Activated T-helper 1 cell treated with anti-CD3 and anti-CD28 coated beads, Interleukin-12 subunit alpha, Interleukin-12 subunit beta, Interleukin-2, Interleukin-4 antibody, amounts not matched to agents 30 ng/mL and 10 ng/mL and 1 ng/mL, durations not matched to agents 14 hours and 24 hours and 36 hours (primary cell): ENCODE measurements around the gene CAMKMT. TPM values are rescaled to one million over a fixed set of nuclear protein-coding genes. Genes with fewer than 3 reads are reported as not detected.
A peak's percentile ranks its signal among the peaks of the same experiment; 100 is the strongest.

ENCODE experiments used
- DNase-seq: peaks from one replicate; pipeline ENCODE4 v3.0.0; 2021; ENCODE audit warnings: low spot score
- H3K27ac Mint-ChIP-seq: one replicate; pipeline ENCODE4 v1.8.0; 2021; ENCODE audit warnings: mild to moderate bottlenecking, mixed read lengths
- H3K27me3 Mint-ChIP-seq: one replicate; pipeline ENCODE4 v1.8.0; 2022; ENCODE audit warnings: mild to moderate bottlenecking, moderate library complexity, mixed read lengths; ENCODE audit not compliant: insufficient read depth
- H3K36me3 Mint-ChIP-seq: one replicate; pipeline ENCODE4 v1.8.0; 2021; ENCODE audit warnings: low read depth, mixed read lengths
- H3K4me1 Mint-ChIP-seq: one replicate; pipeline ENCODE4 v1.8.0; 2021; ENCODE audit warnings: low read depth, mixed read lengths
- H3K4me3 Mint-ChIP-seq: one replicate; pipeline ENCODE4 v1.8.0; 2021; ENCODE audit warnings: mild to moderate bottlenecking, moderate library complexity, mixed read lengths
- H3K9me3 Mint-ChIP-seq: one replicate; pipeline ENCODE4 v1.8.0; 2021; ENCODE audit warnings: mixed read lengths
- intact Hi-C: fragments of 100-400 bp; cut with micrococcal nuclease; formaldehyde crosslinking; loops from one replicate; pipeline ENCODE4 v1.15.1; 2024
- total RNA-seq: library from RNA; stranded (reverse); gene quantifications from 2 replicates; pipeline ENCODE4 v1.2.3, GENCODE V29; 2022

CAMKMT gene
- 13.4 and 14.2 TPM in 2 replicates for total RNA-seq

DNA sequence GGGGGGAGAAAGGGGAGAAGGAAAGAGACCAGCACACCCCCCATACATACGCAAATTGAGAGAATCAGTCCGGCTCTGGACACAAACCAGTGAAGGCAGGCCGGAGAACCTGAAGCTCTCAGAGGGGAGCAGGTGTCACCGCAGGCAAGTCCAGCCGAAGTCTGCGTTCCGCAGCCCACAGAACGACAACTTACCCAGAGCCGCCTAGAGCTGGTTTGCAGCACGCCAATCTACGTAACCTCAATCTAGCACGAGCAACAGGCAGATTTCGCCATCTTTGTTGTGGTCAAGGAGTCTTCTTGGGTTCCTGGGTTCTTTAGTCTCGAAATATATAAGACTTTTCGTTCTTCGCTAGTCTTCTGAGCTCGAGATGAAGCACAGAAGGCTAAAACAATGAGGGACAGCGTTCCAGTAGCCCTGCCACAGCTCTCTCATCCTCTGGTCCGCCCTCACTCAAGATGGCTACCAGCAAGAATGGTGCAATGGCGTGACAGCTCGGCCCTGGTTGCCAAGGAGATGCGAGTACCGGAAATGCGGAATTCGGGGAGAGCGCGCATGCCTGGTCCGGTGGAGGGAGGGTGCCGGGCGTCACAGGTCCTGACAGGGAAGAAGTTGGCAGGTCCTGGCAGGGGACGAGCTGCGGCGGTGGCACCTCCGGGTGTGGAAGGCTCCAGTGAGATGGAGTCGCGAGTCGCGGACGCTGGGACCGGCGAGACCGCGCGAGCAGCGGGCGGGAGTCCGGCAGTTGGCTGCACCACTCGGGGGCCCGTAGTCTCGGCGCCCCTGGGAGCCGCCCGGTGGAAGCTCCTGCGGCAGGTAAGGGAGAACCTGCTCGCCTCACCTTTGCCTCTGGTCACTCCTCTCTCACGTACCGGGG, at the start of gene CAMKMT, which contains the start of gene PREPL:
Gene CAMKMT (plus strand): TSS at position 618 of the 877 bp plus-strand sequence.
Gene PREPL (minus strand): TSS at position 165 of the 877 bp plus-strand sequence. CDS start 15,152 bp downstream, outside the sequence.
- Mint-ChIP-seq H3K36me3 (peaks cover 5% of the 10 kb centered on the region), H3K27me3 (no peaks in the 10 kb centered on the region), H3K4me1 (peaks cover 46% of the 10 kb centered on the region), H3K4me3 (peak within 1 kb of the TSS; percentile 99), H3K9me3 (no peaks in the 10 kb centered on the region), H3K27ac (peak within 1 kb of the TSS; percentile 100)
- intact Hi-C loops = loop anchor here (1.0 to 10.0 kb wide), 10 partner anchors 117 to 1999 kb away; partner anchors contain the start of genes COX7A2L, DYNC2LI1, LRPPRC and PPM1B
- peak; percentile 97 for DNase-seq

- no peak for DNase-seq
- H3K36me3 Mint-ChIP-seq = peaks cover 42% of the 10 kb centered on the region
- H3K4me1 Mint-ChIP-seq = no peaks in the 10 kb centered on the region
- no peak overlapping the region for H3K4me3 Mint-ChIP-seq
- no peak overlapping the region for H3K27ac Mint-ChIP-seq
- no peaks in the 10 kb centered on the region for H3K27me3 Mint-ChIP-seq
- H3K9me3 Mint-ChIP-seq = peaks cover 28% of the 10 kb centered on the region
- intact Hi-C loops = no loop called here
These were observed 47.4 kb upstream of the CAMKMT start for GRCh38 chr2:44314362-44314761.

DNA sequence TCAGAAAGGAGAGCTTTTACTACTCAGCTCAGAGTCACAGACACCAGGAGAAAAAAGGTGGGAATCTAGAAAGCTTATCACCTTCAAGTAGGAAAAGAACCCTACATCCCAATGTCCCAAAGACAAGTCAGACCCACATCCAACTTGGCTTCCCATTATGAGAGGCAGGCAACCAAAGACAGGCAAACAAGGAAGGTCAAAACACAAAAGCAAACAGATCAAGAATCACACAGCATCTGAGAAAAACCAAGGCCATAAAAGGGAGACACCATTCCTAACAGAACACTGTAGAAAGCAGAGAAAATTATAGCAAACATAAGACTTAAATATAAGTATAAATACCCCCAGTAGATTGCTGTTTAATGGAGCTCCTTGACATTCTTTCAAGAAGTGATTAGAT, 45.8 kb upstream of the CAMKMT start:
- intact Hi-C loops = no loop called here
- Mint-ChIP-seq H3K36me3 (peaks cover 45% of the 10 kb centered on the region), H3K4me3 (no peak overlapping the region), H3K9me3 (peaks cover 18% of the 10 kb centered on the region), H3K27ac (no peak overlapping the region), H3K4me1 (no peaks in the 10 kb centered on the region), H3K27me3 (no peaks in the 10 kb centered on the region)
- no peak for DNase-seq

DNA sequence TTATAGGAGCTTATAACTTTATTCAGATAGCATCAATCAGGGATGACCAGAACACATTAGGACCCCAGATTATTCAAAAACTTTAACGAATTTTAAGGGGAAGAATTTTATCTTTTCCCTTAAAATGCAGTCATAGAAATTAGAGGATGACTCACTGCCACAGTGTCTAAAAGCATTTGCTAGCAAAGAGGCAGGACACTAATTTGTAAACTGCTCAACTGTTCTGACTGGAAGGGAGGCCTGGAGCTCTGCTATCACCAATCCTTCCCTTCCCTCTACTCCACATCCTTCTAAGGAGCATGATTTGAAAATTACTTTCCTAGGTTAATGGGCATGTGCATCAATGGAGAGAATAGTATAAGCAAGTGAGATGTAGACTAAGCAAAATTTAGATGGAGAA, 40.9 kb upstream of the CAMKMT start:
- H3K9me3 Mint-ChIP-seq = peaks cover 8% of the 10 kb centered on the region
- DNase-seq = no peak
- H3K27me3 Mint-ChIP-seq = no peaks in the 10 kb centered on the region
- H3K36me3 Mint-ChIP-seq = peaks cover 43% of the 10 kb centered on the region
- H3K4me3 Mint-ChIP-seq = no peak overlapping the region
- H3K27ac Mint-ChIP-seq = no peak overlapping the region
- intact Hi-C loops = no loop called here
- no peaks in the 10 kb centered on the region for H3K4me1 Mint-ChIP-seq

- Mint-ChIP-seq H3K27ac (no peak overlapping the region), H3K27me3 (no peaks in the 10 kb centered on the region), H3K9me3 (peaks cover 2% of the 10 kb centered on the region), H3K4me1 (no peaks in the 10 kb centered on the region), H3K36me3 (peaks cover 37% of the 10 kb centered on the region), H3K4me3 (no peak overlapping the region)
- intact Hi-C loops = no loop called here
- DNase-seq = no peak
These were observed 40.4 kb upstream of the CAMKMT start for GRCh38 chr2:44321360-44321759.

DNA sequence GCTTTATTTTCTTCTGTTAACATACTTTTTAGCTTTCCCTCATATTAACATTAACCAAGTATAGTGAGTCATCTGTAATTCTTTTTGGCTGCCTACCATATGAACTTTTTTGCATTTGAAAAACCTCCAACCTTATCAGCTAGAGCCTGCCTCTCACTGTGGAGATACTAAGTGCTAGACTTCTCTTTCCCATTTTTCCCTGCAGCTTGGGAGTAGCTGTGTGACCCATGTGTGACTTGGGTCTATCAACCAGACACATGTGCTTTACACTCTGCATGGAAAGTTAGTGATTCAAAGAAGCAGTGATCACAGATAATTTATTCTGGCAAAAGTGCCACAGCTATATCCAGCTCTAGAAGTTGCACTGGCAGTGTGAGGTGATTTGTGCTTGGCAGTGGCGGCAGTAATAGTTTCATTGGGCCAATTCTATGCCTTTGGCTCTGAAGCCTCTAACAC, 36.7 kb upstream of the CAMKMT start:
- intact Hi-C loops = no loop called here
- Mint-ChIP-seq H3K9me3 (no peaks in the 10 kb centered on the region), H3K4me1 (no peaks in the 10 kb centered on the region), H3K27me3 (no peaks in the 10 kb centered on the region), H3K27ac (no peak overlapping the region), H3K4me3 (no peak overlapping the region), H3K36me3 (peaks cover 35% of the 10 kb centered on the region)
- no peak for DNase-seq

GRCh38 chr2:44325897-44326296, 35.9 kb upstream of the CAMKMT start:
- no peaks in the 10 kb centered on the region for H3K9me3 Mint-ChIP-seq
- no peak for DNase-seq
- no peak overlapping the region for H3K27ac Mint-ChIP-seq
- H3K36me3 Mint-ChIP-seq = peaks cover 35% of the 10 kb centered on the region
- no peak overlapping the region for H3K4me3 Mint-ChIP-seq
- intact Hi-C loops = no loop called here
- no peaks in the 10 kb centered on the region for H3K27me3 Mint-ChIP-seq
- H3K4me1 Mint-ChIP-seq = no peaks in the 10 kb centered on the region

DNA sequence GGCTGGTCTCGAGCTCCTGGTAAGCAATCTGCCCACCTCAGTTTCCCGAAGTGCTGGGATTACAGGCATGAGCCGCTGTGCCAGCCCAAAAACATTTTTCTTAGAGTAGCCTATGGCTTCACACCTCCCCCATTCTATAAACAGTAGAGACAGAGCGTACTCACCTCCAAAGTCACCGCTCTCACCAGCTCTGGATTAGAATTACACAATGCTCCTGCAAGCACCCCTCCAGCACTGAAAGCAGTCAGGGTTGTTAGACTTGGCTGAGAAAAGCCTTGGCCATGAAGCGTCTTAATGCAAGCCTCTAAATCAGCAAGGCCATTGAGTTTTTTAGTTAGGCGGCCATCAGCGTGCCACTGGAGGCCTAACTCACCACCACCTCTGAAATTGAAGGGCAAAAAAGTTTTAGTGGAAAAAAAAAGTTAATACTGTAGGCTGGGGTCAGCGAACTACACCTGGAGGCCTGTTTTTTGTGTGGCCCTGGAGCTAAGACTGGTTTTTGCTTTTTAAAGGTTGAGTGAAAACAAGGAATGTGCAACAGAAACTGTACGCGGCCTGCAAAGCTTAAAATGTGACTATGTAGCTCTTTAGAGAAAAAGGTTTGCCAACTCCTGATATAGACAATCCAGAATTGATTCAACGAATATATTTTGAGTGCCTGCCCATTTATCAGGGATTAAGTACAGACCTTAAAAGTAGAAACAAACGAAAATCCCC, 35.0 kb upstream of the CAMKMT start:
- no peaks in the 10 kb centered on the region for H3K9me3 Mint-ChIP-seq
- peaks cover 37% of the 10 kb centered on the region for H3K36me3 Mint-ChIP-seq
- no peaks in the 10 kb centered on the region for H3K27me3 Mint-ChIP-seq
- DNase-seq = no peak
- intact Hi-C loops = no loop called here
- no peak overlapping the region for H3K4me3 Mint-ChIP-seq
- no peak overlapping the region for H3K27ac Mint-ChIP-seq
- H3K4me1 Mint-ChIP-seq = no peaks in the 10 kb centered on the region

DNA sequence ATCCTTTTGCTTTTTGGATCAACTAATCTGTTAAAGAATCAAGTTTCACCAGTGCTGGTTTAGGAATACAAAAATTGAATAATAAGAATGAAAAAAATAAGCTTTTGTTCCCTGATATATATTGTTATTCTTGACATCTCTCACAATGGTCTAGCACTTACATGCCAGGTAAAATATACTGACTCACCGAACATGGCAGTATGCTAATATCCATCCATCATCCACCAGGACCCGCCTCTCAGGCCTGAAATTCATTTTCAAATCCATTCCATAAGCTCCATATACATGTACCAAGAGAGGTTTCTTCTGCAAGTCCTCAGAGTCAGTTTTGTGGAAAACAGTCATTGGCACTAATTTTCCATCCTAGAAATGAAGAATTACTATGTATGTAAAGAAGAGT, 33.0 kb upstream of the CAMKMT start:
- no peak for DNase-seq
- Mint-ChIP-seq H3K4me3 (no peak overlapping the region), H3K9me3 (no peaks in the 10 kb centered on the region), H3K27me3 (no peaks in the 10 kb centered on the region), H3K36me3 (peaks cover 31% of the 10 kb centered on the region), H3K4me1 (no peaks in the 10 kb centered on the region), H3K27ac (no peak overlapping the region)
- intact Hi-C loops = no loop called here

- Mint-ChIP-seq H3K27ac (no peak overlapping the region), H3K4me1 (no peaks in the 10 kb centered on the region), H3K4me3 (no peak overlapping the region), H3K36me3 (peaks cover 31% of the 10 kb centered on the region), H3K27me3 (no peaks in the 10 kb centered on the region), H3K9me3 (no peaks in the 10 kb centered on the region)
- intact Hi-C loops = no loop called here
- no peak for DNase-seq
These were observed 32.4 kb upstream of the CAMKMT start for GRCh38 chr2:44329343-44329742.

GRCh38 chr2:44330801-44331200, 30.9 kb upstream of the CAMKMT start:
- Mint-ChIP-seq H3K4me1 (peaks cover 6% of the 10 kb centered on the region), H3K27me3 (no peaks in the 10 kb centered on the region), H3K27ac (no peak overlapping the region), H3K4me3 (no peak overlapping the region), H3K9me3 (no peaks in the 10 kb centered on the region), H3K36me3 (peaks cover 34% of the 10 kb centered on the region)
- intact Hi-C loops = no loop called here
- no peak for DNase-seq

GRCh38 chr2:44333994-44334393, 27.8 kb upstream of the CAMKMT start:
- DNase-seq = no peak
- Mint-ChIP-seq H3K27ac (no peak overlapping the region), H3K36me3 (peaks cover 54% of the 10 kb centered on the region), H3K4me3 (no peak overlapping the region), H3K27me3 (no peaks in the 10 kb centered on the region), H3K9me3 (peaks cover 6% of the 10 kb centered on the region), H3K4me1 (peaks cover 12% of the 10 kb centered on the region)
- intact Hi-C loops = no loop called here
